IMR-90 (cell line): ENCODE data around the gene CCNB1. TPM values are rescaled to one million over a fixed set of nuclear protein-coding genes. Genes with fewer than 3 reads are reported as not detected.

ENCODE experiments used
- ATAC-seq: fragments of 200-7000 bp; cut with Tn5 transposase; 2 replicates; pipeline ENCODE4 v1.9.1; 2020; ENCODE audit warnings: low read depth, mild to moderate bottlenecking, moderate library complexity
- BruUV-seq: library from RNA; stranded (reverse); fragments of 400-500 nt; replicated peaks from 2 replicates; lab custom pipeline; 2021; lab: Mats Ljungman, UMichigan
- CTCF ChIA-PET: fragments of 300-600 bp; formaldehyde crosslinking; extraction: SDS; loops from one replicate; lab custom pipeline; 2021; ENCODE audit warnings: antibody characterized with exemption; lab: Yijun Ruan, JAX
- POLR2A ChIA-PET: fragments of 300-600 bp; sonication (Branson Sonifier 250); formaldehyde crosslinking; loops from one replicate; lab custom pipeline; 2022; ENCODE audit warnings: antibody characterized with exemption; ENCODE audit not compliant: unreplicated experiment; lab: Charles Lee
- DNase-seq: peaks from one replicate; pipeline ENCODE4 v3.0.0; 2013
- H2AFZ ChIP-seq: replicated peaks from 2 replicates; pipeline ENCODE3; 2013; ENCODE audit warnings: low read length, mild to moderate bottlenecking; ENCODE audit not compliant: poor library complexity
- H2AK5ac ChIP-seq: 2 replicates; pipeline ENCODE4 v1.6.1; 2013; ENCODE audit warnings: low read depth, low read length, inconsistent platforms
- H2AK9ac ChIP-seq: replicated peaks from 2 replicates; pipeline ENCODE3; 2013; ENCODE audit warnings: mild to moderate bottlenecking, low read depth, low read length, moderate library complexity; ENCODE audit not compliant: poor library complexity
- H2BK120ac ChIP-seq: 2 replicates; pipeline ENCODE4 v1.6.1; 2013; ENCODE audit warnings: low read depth, low read length, inconsistent platforms
- H2BK15ac ChIP-seq: 3 replicates; pipeline ENCODE4 v1.6.1; 2013; ENCODE audit warnings: low read depth, low read length, inconsistent platforms
- H2BK20ac ChIP-seq: 2 replicates; pipeline ENCODE4 v1.6.1; 2013; ENCODE audit warnings: low read depth, mild to moderate bottlenecking, inconsistent platforms, low read length, moderate library complexity
- H2BK5ac ChIP-seq: 2 replicates; pipeline ENCODE4 v1.6.1; 2013; ENCODE audit warnings: mild to moderate bottlenecking, low read depth, low read length, inconsistent platforms; ENCODE audit not compliant: poor library complexity, severe bottlenecking
- H3K14ac ChIP-seq: replicated peaks from 2 replicates; pipeline ENCODE4 v1.6.1; 2013; ENCODE audit warnings: low read depth, low read length, inconsistent platforms
- H3K18ac ChIP-seq: 2 replicates; pipeline ENCODE4 v1.6.1; 2013; ENCODE audit warnings: low read depth, low read length, control low read depth
- H3K23ac ChIP-seq: 2 replicates; pipeline ENCODE4 v1.6.1; 2013; ENCODE audit warnings: low read depth, low read length, inconsistent platforms
- H3K27ac ChIP-seq: 2 replicates; pipeline ENCODE4 v1.5.1; 2013; ENCODE audit warnings: mild to moderate bottlenecking, control low read depth, low read length; ENCODE audit not compliant: insufficient read depth
- H3K27me3 ChIP-seq: 2 replicates; pipeline ENCODE4 v1.6.1; 2013; ENCODE audit warnings: low read length; ENCODE audit not compliant: control insufficient read depth, insufficient read depth
- H3K36me3 ChIP-seq: 2 replicates; pipeline ENCODE4 v1.6.1; 2013; ENCODE audit warnings: low read length, mixed read lengths; ENCODE audit not compliant: control insufficient read depth, insufficient read depth
- H3K4ac ChIP-seq: 2 replicates; pipeline ENCODE4 v1.6.1; 2013; ENCODE audit warnings: low read depth, low read length, inconsistent platforms
- H3K4me1 ChIP-seq: 2 replicates; pipeline ENCODE4 v1.6.1; 2013; ENCODE audit warnings: low read length, mixed read lengths; ENCODE audit not compliant: control insufficient read depth, insufficient read depth
- H3K4me2 ChIP-seq: 2 replicates; pipeline ENCODE4 v1.6.1; 2013; ENCODE audit warnings: low read depth, mild to moderate bottlenecking, control low read depth, low read length, moderate library complexity
- H3K4me3 ChIP-seq: 2 replicates; pipeline ENCODE4 v1.5.1; 2013; ENCODE audit warnings: low read depth, mild to moderate bottlenecking, control low read depth, low read length, moderate library complexity; ENCODE audit not compliant: insufficient read depth
- H3K56ac ChIP-seq: 2 replicates; pipeline ENCODE4 v1.6.1; 2013; ENCODE audit warnings: low read length, inconsistent platforms; ENCODE audit not compliant: insufficient read depth; ENCODE audit errors: extremely low read depth
- H3K79me1 ChIP-seq, 2 experiments: 2 replicates each; pipeline ENCODE4 v1.6.1; 2013; ENCODE audit warnings: low read length in 2 of 2, inconsistent platforms in 1 of 2, low read depth in 1 of 2
- H3K9ac ChIP-seq: 2 replicates; pipeline ENCODE4 v1.6.1; 2013; ENCODE audit warnings: low read depth, low read length, control low read depth
- H3K9me1 ChIP-seq: 2 replicates; pipeline ENCODE4 v1.6.1; 2013; ENCODE audit warnings: low read length, inconsistent platforms; ENCODE audit not compliant: insufficient read depth
- H3K9me3 ChIP-seq: 2 replicates; pipeline ENCODE4 v1.6.1; 2013; ENCODE audit warnings: low read length; ENCODE audit not compliant: control insufficient read depth, insufficient read depth
- H4K20me1 ChIP-seq: 2 replicates; pipeline ENCODE4 v1.6.1; 2013; ENCODE audit warnings: low read length, inconsistent platforms; ENCODE audit not compliant: insufficient read depth
- H4K5ac ChIP-seq: 2 replicates; pipeline ENCODE4 v1.6.1; 2013; ENCODE audit warnings: mild to moderate bottlenecking, low read depth, low read length, control low read depth
- H4K8ac ChIP-seq, 2 experiments: 2 replicates each; pipeline ENCODE4 v1.6.1; 2013; ENCODE audit warnings: low read depth in 2 of 2, low read length in 2 of 2, control low read depth in 1 of 2, inconsistent platforms in 1 of 2
- H4K91ac ChIP-seq: 2 replicates; pipeline ENCODE4 v1.6.1; 2013; ENCODE audit warnings: low read depth, low read length, inconsistent platforms; ENCODE audit not compliant: insufficient read depth
- CEBPB ChIP-seq: IDR thresholded peaks from 2 replicates; pipeline ENCODE4 v1.6.1; 2012; ENCODE audit warnings: low read depth, low read length, improper control_type of control experiment
- MAZ ChIP-seq: IDR thresholded peaks from 2 replicates; pipeline ENCODE4 v1.6.1; 2012; ENCODE audit warnings: low read depth, mild to moderate bottlenecking, low read length, improper control_type of control experiment, moderate library complexity, borderline replicate concordance
- MXI1 ChIP-seq: IDR thresholded peaks from 2 replicates; pipeline ENCODE4 v1.6.1; 2012; ENCODE audit warnings: low read depth, mild to moderate bottlenecking, low read length, moderate library complexity, borderline replicate concordance
- POLR2A ChIP-seq: IDR thresholded peaks from 2 replicates; pipeline ENCODE4 v1.6.1; 2012; ENCODE audit warnings: mild to moderate bottlenecking, low read depth, low read length
- RCOR1 ChIP-seq: IDR thresholded peaks from 2 replicates; pipeline ENCODE4 v1.6.1; 2012; ENCODE audit warnings: mild to moderate bottlenecking, low read length, improper control_type of control experiment; ENCODE audit not compliant: insufficient replicate concordance
- RFX5 ChIP-seq: IDR thresholded peaks from 2 replicates; pipeline ENCODE4 v1.8.0; 2012; ENCODE audit warnings: low read depth, mild to moderate bottlenecking, low read length, moderate library complexity
- WGBS, 2 experiments: methylation state at CpG; one replicate each; pipeline versions ENCODE4 v1.1.5 to v1.1.7; 2013; ENCODE audit warnings: missing lambda C conversion rate in 2 of 2; ENCODE audit not compliant: insufficient read length in 1 of 2; ENCODE audit errors: extremely low coverage in 2 of 2; 5-methylcytosine and 5-hydroxymethylcytosine counted together
- dilution Hi-C: fragments of 300-500 bp; cut with HindIII; formaldehyde crosslinking; loops from one replicate; pipeline ENCODE4 v1.14.3; 2018; ENCODE audit warnings: low sequenced_read_pairs; ENCODE audit not compliant: unreplicated experiment
- in situ Hi-C: fragments of 300-500 bp; cut with MboI; formaldehyde crosslinking; loops from 3 replicates; pipeline ENCODE4 v1.14.3; 2019; ENCODE audit warnings: low sequenced_read_pairs, inconsistent platforms, mixed read lengths
- intact Hi-C: fragments of 100-400 bp; cut with micrococcal nuclease; formaldehyde crosslinking; loops from 2 replicates; pipeline ENCODE4 v1.10.0; 2022
- polyA plus RNA-seq, 3 experiments: library from polyadenylated mRNA; depleted of rRNA; stranded (reverse); fragments of >200 nt; gene quantifications; 2 replicates each; pipeline ENCODE4 v1.2.3, GENCODE V29; 2012; ENCODE audit warnings: low replicate concordance in 1 of 3
- total RNA-seq: library from RNA; depleted of rRNA; stranded (reverse); fragments of >200 nt; gene quantifications from 2 replicates; pipeline ENCODE4 v1.2.3, GENCODE V29; 2012
- TF ChIP-seq, protein P1 (sequence below): fragments of 150-350 bp; IDR thresholded peaks from 2 replicates; pipeline ENCODE4 v1.6.1; 2016; ENCODE audit warnings: low read depth, mild to moderate bottlenecking, low read length, moderate library complexity, borderline replicate concordance

Gene CCNB1
- total and polyA plus RNA-seq, 2 of the 4 experiments (the other 2 are of a cell fraction): 83.3 to 160 TPM

GRCh38 chr5:69217548-69218526, 50.9 kb downstream of the CCNB1 start:
- H3K56ac ChIP-seq: peak overlapping the region; percentile 5; the same call in 1 of the 2 replicates
- TF ChIP-seq POLR2A (peak; percentile 69; the same call in 1 of the 2 replicates), RCOR1 (peak; percentile 43), CEBPB (no peak), MAZ (peak; percentile 75; the same call in 1 of the 2 replicates), MXI1 (peak; percentile 16; the same call in 1 of the 2 replicates), RFX5 (no peak)
- TF ChIP-seq, protein P1, sequence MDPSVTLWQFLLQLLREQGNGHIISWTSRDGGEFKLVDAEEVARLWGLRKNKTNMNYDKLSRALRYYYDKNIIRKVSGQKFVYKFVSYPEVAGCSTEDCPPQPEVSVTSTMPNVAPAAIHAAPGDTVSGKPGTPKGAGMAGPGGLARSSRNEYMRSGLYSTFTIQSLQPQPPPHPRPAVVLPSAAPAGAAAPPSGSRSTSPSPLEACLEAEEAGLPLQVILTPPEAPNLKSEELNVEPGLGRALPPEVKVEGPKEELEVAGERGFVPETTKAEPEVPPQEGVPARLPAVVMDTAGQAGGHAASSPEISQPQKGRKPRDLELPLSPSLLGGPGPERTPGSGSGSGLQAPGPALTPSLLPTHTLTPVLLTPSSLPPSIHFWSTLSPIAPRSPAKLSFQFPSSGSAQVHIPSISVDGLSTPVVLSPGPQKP: no peak
- ATAC-seq (peak; percentile 98), DNase-seq (peak; percentile 86)
- peak overlapping the region; percentile 81 for H2BK5ac ChIP-seq
- POLR2A ChIA-PET: no interaction called here
- BruUV-seq: no TSS peak
- peaks cover 19 to 20% of the 10 kb centered on the region in 2 experiments; a peak in 3 of 4 replicates for H3K79me1 ChIP-seq
- no peaks in the 10 kb centered on the region for H4K20me1 ChIP-seq
- peak overlapping the region; percentile 81 for H3K27ac ChIP-seq
- H2AK5ac ChIP-seq: peak overlapping the region; percentile 62; the same call in 1 of the 2 replicates
- no peaks in the 10 kb centered on the region for H3K9me1 ChIP-seq
- H3K4me3 ChIP-seq: peak overlapping the region; percentile 91
- dilution Hi-C loops (no loop called here), in situ Hi-C loops (no loop called here), intact Hi-C loops (no loop called here)
- H3K36me3 ChIP-seq: peaks cover 2% of the 10 kb centered on the region; the same call in 1 of the 2 replicates
- H2BK20ac ChIP-seq: no peak overlapping the region
- peak overlapping the region; percentile 92 for H2AFZ ChIP-seq
- H4K91ac ChIP-seq: peak overlapping the region; percentile 89
- peak overlapping the region; percentile 53 for H3K18ac ChIP-seq
- H3K4ac ChIP-seq: peak overlapping the region; percentile 86
- peak overlapping the region; percentile 42 for H2AK9ac ChIP-seq
- H3K23ac ChIP-seq: peak overlapping the region; percentile 77
- peaks cover 6% of the 10 kb centered on the region for H3K4me1 ChIP-seq
- 1% methylated on average over 34 of the region's 73 CpGs; no CpG with 5 or more reads in 1 of the 2 experiments for WGBS, 2 experiments
- peak overlapping the region; percentile 72 for H3K9ac ChIP-seq
- peak overlapping the region; percentile 88 to 95 for H4K8ac ChIP-seq
- H3K14ac ChIP-seq: peak overlapping the region; percentile 90
- CTCF ChIA-PET: interaction anchor here (0.9 kb wide), 1 partner anchor 10 kb away, joined by 3 read pairs; no protein-coding TSS in a partner anchor
- H2BK15ac ChIP-seq: peak overlapping the region; percentile 4; the same call in 1 of the 3 replicates
- H3K27me3 ChIP-seq: no peaks in the 10 kb centered on the region
- H3K9me3 ChIP-seq: no peaks in the 10 kb centered on the region
- H2BK120ac ChIP-seq: peak overlapping the region; percentile 39; the same call in 1 of the 2 replicates
- peak overlapping the region; percentile 50 for H4K5ac ChIP-seq
- H3K4me2 ChIP-seq: peak overlapping the region; percentile 77
